Suprapubic skin (tissue), 4 donors: ENCODE measurements around the gene FRY.

Experiments
- EP300 ChIP-seq: sonication (generic); formaldehyde crosslinking; IDR thresholded peaks from one replicate; pipeline ENCODE4 v1.6.1; 2017; ENCODE audit warnings: antibody characterized with exemption
- POLR2A ChIP-seq, 2 donors: fragments of 450-650 bp; IDR thresholded peaks; one replicate each; pipeline ENCODE4 v1.6.1; 2017; ENCODE audit warnings: antibody characterized with exemption in 2 of 2, mild to moderate bottlenecking in 2 of 2, moderate library complexity in 2 of 2
- POLR2AphosphoS5 ChIP-seq, 3 donors: sonication (generic); formaldehyde crosslinking; IDR thresholded peaks; one replicate each; pipeline ENCODE4 v1.6.1; 2017; ENCODE audit warnings: antibody characterized with exemption in 3 of 3
- TF ChIP-seq, protein P1 (sequence below), 2 donors: fragments of 200-600 bp in 1 of 2; fragments of 450-650 bp in 1 of 2; sonication (generic) in 1 of 2; IDR thresholded peaks; one replicate each; pipeline ENCODE4 v1.5.1; 2016 to 2019; ENCODE audit warnings: antibody characterized with exemption in 2 of 2, mild to moderate bottlenecking in 1 of 2, moderate library complexity in 1 of 2

DNA sequence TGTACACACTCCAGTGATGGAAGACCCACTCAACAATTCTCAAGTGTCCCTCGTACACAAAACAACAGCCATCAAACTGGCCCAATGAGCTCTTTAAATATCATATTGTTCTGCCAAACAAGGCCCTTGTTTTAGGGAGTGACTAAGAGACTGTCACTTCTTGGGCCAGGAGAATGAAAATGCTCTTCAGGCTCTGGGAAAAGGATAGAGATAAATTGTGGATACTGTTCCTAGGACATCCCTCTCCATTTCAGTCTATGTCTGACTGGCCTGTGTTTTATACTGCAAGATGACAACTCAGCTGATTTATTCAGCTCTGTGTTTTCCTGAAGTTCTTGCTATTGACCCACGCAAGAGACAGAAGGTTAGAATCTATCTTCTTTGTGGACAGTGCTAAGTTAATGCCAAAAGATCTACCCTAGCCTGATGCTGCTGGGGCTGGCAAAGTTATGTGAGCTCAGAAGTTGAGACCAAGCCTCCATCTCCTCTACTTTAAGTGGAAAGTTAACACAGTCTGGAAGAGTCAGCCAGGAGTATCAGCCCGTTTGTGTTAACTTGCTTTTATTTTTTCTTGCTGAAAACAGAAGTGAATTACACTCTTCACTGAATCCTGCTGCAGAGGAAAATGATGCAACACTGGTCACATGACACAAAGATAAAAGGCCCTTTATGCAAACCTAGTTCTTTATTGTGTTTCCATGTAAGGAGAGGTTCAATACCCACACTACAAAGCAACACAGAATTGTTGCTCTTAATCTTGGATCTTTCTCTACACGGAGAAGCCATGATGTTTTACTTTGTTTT lies 14.6 kb downstream of the FRY start:
- TF ChIP-seq, protein P1, sequence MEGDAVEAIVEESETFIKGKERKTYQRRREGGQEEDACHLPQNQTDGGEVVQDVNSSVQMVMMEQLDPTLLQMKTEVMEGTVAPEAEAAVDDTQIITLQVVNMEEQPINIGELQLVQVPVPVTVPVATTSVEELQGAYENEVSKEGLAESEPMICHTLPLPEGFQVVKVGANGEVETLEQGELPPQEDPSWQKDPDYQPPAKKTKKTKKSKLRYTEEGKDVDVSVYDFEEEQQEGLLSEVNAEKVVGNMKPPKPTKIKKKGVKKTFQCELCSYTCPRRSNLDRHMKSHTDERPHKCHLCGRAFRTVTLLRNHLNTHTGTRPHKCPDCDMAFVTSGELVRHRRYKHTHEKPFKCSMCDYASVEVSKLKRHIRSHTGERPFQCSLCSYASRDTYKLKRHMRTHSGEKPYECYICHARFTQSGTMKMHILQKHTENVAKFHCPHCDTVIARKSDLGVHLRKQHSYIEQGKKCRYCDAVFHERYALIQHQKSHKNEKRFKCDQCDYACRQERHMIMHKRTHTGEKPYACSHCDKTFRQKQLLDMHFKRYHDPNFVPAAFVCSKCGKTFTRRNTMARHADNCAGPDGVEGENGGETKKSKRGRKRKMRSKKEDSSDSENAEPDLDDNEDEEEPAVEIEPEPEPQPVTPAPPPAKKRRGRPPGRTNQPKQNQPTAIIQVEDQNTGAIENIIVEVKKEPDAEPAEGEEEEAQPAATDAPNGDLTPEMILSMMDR (IDR thresholded peaks at IDR 0.05), result no peak
- TF ChIP-seq POLR2A (IDR thresholded peaks at IDR 0.05) (no peak), EP300 (no peak), POLR2AphosphoS5 (IDR thresholded peaks at IDR 0.05) (no peak)
